ENCODE results near the gene ANKRD34B.
"Not testable (repeated sequence)": the region's sequence is repeated elsewhere in the genome, so short reads cannot be mapped to it uniquely, and the experiment has no call there.

Gene ANKRD34B

GRCh38 chr5:80569961-80570786 lies at the start of gene ANKRD34B:
TSS of gene ANKRD34B (minus strand) at chr5:80570280. CDS start at chr5:80560019, 10,261 bp downstream.
- DNase-seq, result peak; percentile 70

GRCh38 chr5:80619086-80619485 lies 49.0 kb upstream of the ANKRD34B start:
- no peak for DNase-seq

GRCh38 chr5:80618438-80618837 lies 48.4 kb upstream of the ANKRD34B start:
- DNase-seq, result no peak

GRCh38 chr5:80615266-80615914 lies 45.3 kb upstream of the ANKRD34B start:
- no peak for DNase-seq

GRCh38 chr5:80609692-80610091 lies 39.6 kb upstream of the ANKRD34B start:
- no peak for DNase-seq

GRCh38 chr5:80608731-80609130 lies 38.7 kb upstream of the ANKRD34B start:
- DNase-seq, result no peak

GRCh38 chr5:80607832-80608231 lies 37.8 kb upstream of the ANKRD34B start:
- no peak for DNase-seq

- DNase-seq, result no peak
These were observed 37.3 kb upstream of the ANKRD34B start for GRCh38 chr5:80607343-80607742.

- no peak for DNase-seq
These were observed 31.0 kb upstream of the ANKRD34B start for GRCh38 chr5:80600943-80601693.

- no peak for DNase-seq
These were observed 27.4 kb upstream of the ANKRD34B start for GRCh38 chr5:80597500-80597899.

- no peak for DNase-seq
These were observed 24.7 kb upstream of the ANKRD34B start for GRCh38 chr5:80594810-80595209.

GRCh38 chr5:80592761-80593160 lies 22.7 kb upstream of the ANKRD34B start:
- DNase-seq, result no peak

- no peak for DNase-seq
These were observed 22.0 kb upstream of the ANKRD34B start for GRCh38 chr5:80592105-80592504.

- no peak for DNase-seq
These were observed 21.3 kb upstream of the ANKRD34B start for GRCh38 chr5:80591352-80591751.

- no peak for DNase-seq
These were observed 20.7 kb upstream of the ANKRD34B start for GRCh38 chr5:80590766-80591165.

- no peak for DNase-seq
These were observed 18.9 kb upstream of the ANKRD34B start for GRCh38 chr5:80588858-80589540.

GRCh38 chr5:80584770-80585169 lies 14.7 kb upstream of the ANKRD34B start:
- DNase-seq, result no peak

GRCh38 chr5:80580291-80580690 lies 10.2 kb upstream of the ANKRD34B start:
- not testable (repeated sequence) for DNase-seq

GRCh38 chr5:80579050-80579449 lies 9.0 kb upstream of the ANKRD34B start:
- no peak for DNase-seq

GRCh38 chr5:80577707-80578106 lies 7.6 kb upstream of the ANKRD34B start:
- DNase-seq, result no peak

- no peak for DNase-seq
These were observed 6.3 kb upstream of the ANKRD34B start for GRCh38 chr5:80576383-80576782.

- no peak for DNase-seq
These were observed 3.0 kb upstream of the ANKRD34B start for GRCh38 chr5:80573062-80573461.

Data from activated CD8-positive, alpha-beta memory T cell treated with anti-CD3 and anti-CD28 coated beads, Interleukin-2, amount 50 U/mL, for 48 hours (primary cell).